Stimulated activated CD4-positive, alpha-beta T cell treated with anti-CD3 and anti-CD28 coated beads, Interleukin-15, amount 100 ng/mL, for 48 hours (primary cell): ENCODE data around the gene KRTAP12-3.
"Not testable (repeated sequence)": the region's sequence is repeated elsewhere in the genome, so short reads cannot be mapped to it uniquely, and the experiment has no call there.

ENCODE experiments used
- DNase-seq, 2 donors: peaks; one replicate each; pipeline ENCODE4 v3.0.0-alpha.2; 2020; ENCODE audit warnings: low read depth in 2 of 2

The KRTAP12-3 gene

DNA sequence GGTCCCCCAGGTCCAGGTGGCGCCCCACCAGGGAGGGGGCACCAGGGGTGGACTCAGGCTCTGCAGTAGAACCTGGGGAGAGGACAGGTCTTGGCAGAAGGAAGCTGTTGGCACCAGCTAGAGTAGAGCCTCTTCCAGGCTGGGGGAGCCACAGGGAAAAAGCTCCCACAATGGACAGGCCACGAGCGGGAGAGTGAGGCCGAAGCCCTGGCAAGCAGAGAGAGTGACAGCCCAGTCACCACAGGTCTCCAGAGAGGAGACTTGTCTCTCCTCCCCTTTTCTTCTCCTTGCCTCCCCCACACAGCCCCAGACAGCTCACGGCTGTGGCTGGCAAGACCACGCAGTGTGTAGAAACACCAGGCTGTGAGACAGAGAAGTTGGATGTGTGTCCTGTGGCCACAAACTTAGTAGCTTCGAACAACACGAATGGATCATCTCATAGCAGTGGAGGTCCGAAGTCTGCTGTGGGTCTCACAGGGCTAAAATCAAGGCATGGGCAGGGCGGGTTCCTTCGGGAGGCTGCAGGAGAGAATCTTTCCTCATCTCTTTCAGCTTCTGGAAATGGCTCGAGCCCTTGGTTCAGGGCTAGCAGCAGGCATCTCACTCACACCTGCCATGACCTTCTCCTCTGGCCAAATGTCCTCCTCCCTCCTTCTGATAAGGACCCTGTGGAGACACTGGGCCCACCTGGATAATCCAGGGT is 6.6 kb upstream of the KRTAP12-3 start:
- DNase-seq = no peak

DNA sequence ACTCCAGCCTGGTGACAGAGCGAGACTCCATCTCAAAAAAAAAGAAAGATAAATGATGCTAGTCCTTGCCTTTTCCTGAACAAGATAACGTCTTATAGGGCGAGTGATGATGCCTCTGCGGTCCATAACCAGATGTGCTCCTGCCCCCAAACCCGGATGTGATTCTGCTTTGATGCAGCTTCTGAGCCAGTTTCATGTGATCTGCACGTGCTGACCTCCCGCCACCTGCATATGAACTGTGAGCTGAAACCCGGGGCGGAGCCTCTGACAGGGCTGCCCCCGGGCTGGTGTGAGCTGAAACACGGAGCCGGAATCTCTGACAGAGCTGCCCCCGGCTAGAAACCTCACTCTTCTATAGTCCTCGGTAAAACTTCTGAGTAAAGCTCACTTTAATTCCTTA is 4.6 kb upstream of the KRTAP12-3 start:
- no peak for DNase-seq

- no peak for DNase-seq
Measured at GRCh38 chr21:44653656-44654575, 3.8 kb upstream of the KRTAP12-3 start.

GRCh38 chr21:44654576-44655175 is 3.1 kb upstream of the KRTAP12-3 start, which contains the start of gene KRTAP12-4:
KRTAP12-4 (minus strand) TSS chr21:44654659; CDS start chr21:44654614, 45 bp downstream.
- DNase-seq = no peak

- DNase-seq = no peak
Measured at GRCh38 chr21:44656868-44657267, 864 bp upstream of the KRTAP12-3 start.

DNA sequence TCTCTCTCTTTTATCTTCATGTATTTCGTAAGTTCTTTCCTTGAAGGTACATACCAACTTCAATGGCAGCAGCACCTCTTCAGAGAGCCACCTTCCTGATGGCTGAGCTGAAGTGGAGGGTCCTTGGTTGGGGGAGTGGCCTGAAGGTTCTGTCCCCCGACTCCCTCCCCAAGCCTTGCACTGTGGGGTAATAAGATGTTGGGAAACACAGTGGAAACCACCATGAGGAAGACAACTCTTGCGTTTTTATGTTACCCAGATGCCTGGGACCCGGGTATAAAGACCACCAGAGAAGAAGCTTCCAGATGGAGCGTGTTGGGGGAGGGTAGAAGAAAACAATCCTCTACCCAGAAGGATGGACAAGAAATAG is 794 bp downstream of the KRTAP12-3 start:
- DNase-seq = no peak

DNA sequence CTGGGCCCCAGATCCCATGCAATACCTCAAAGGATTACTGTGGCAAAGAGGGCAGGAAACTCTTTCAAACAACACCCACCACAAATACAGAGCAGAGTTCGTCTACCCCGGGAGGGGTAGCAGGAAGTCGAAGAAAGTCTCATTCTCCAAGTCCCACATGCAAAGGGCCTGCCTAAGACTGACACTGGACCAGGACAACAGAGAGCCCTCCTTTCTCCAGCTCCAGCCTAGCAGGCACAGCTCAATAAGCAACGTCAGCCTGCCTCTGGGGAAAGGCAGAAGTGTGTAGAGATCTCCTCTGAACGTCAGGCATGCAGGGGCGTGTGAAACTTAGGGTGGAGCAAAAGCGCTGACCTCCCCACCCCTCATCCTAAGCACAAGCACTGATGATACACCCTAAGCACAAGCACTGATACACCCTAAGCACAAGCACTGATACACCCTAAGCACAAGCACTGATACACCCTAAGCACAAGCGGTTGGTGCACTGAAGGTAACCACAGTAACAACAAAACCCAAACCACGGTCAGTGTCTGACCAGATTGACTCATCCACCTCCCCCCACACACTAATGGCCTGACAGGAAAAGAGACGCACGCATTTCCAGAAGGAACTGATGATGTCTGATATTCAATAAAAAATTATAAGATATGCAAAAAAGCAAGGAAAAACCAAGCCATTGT is 1.3 kb downstream of the KRTAP12-3 start:
- DNase-seq = no peak

DNA sequence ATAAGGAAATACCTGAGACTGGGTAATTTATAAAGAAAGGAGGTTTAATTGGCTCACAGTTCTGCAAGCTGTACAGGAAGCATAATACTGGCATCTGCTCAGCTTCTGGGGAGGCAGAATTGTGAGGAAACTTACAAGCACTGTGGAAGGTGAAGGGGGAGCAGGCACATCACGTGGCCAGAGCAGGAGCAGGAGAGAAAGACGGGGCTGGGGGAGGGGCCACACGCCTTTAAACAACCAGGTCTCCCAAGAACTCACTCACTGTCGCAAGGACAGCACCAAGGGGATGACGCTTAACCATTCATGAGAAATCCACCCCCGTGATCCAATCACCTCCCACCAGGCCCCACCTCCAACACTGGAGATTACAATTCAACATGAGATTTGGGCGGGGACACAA is 3.8 kb downstream of the KRTAP12-3 start:
- DNase-seq = not testable (repeated sequence)

DNA sequence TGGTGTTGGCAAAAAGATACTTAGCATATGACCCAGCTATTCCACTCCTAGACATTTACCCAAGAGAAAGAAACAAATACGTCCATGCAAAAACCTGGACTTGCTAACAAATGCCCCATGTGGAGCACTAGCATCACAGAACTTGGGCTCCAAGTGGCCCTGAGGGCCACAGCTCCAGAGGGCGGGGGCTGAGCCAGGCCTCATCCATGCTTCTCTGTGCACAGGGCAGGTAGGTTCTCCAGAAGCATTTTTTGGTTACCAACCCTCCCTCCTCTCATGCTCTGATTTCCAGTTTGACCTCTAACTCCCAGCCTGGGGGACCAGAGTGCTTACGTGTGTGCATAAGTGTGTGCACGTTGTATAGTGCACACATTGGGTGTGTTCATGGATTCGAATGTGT is 7.0 kb downstream of the KRTAP12-3 start:
- no peak for DNase-seq

DNA sequence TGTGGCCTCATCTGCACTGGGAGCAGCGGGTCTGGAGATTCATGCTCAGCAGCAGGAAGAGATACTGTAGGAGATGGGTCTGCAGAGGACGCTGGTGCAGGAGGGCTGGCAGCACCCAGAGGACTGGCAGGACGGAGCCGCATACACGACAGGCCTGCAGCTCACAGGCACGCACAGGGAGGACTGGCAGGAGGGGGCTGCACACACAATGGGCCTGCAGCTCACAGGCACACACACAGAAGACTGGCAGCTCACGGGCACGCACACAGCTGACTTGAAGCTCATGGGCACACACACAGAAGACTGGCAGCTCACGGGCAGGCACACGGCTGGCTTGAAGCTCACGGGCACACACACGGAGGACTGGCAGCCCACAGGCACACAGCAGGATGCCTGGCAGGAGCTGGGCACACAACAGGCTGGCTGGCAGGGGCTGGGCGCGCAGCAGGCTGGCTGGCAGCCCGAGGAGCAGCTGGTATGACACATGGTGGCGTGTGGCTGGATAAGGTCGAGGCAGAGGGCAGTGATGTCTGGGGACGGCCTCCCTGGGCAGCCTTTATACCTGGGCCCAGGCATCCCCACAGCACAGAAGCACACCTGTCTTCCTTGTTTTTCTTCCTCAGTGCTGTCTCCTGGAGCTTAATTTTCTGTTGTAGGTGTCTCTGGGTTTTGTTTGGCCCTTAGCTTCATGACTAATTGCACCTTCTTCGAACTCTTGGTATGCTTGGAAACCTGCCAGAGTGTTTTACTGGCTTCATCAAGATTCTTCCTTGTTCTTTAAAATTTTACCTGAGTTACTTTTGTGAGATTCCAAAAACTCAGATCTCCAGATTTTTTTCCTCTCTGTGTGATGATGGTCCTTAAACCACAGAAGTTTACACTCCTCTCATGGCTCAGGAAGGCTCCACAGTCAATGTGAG is 8.9 kb downstream of the KRTAP12-3 start, which contains the start of gene KRTAP12-2:
Gene KRTAP12-2, minus strand, starts transcription at position 527 of the 920 bp plus-strand sequence. Its CDS starts 41 bp downstream, at position 486.
- no peak for DNase-seq

GRCh38 chr21:44667612-44668011 is 9.9 kb downstream of the KRTAP12-3 start:
- DNase-seq = no peak

GRCh38 chr21:44670642-44671432 is 13.1 kb downstream of the KRTAP12-3 start:
- DNase-seq = no peak

- DNase-seq = no peak
Measured at GRCh38 chr21:44671911-44672310, 14.2 kb downstream of the KRTAP12-3 start.

GRCh38 chr21:44677881-44678280 is 20.1 kb downstream of the KRTAP12-3 start:
- DNase-seq = no peak

- DNase-seq = no peak
Measured at GRCh38 chr21:44681152-44681551, 23.4 kb downstream of the KRTAP12-3 start.

GRCh38 chr21:44681861-44682579 is 24.3 kb downstream of the KRTAP12-3 start, which contains the start of gene KRTAP12-1:
KRTAP12-1 (minus strand) TSS chr21:44682163; CDS start chr21:44682123, 40 bp downstream.
- DNase-seq = no peak

DNA sequence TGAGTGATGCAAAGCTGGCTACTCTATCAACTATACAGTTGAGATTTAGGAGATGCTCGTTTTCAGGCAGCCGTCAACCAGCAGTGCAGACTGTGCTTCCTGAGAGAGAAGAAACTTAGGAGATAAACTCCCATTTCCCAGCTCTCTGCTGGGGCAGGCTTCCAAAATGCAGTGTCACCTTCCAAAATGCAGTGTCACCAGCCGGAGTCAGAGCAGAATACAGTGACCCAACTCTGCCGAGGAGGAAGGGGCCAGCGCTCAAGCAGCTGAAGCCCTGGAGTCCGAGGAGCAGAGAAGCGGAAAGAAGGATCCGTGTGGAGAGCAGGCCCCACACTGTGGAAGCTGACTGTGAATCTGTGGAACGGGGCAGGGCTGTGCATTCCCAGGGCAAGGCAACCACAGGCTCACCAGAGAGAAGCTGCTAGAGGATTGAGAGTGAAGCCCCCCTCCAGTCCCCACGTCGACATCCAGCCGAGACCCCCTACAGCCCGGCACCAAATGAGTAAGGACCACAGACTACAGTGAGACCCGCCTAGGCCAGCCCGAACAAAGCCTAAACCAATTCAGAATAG is 24.9 kb downstream of the KRTAP12-3 start:
- DNase-seq = no peak

DNA sequence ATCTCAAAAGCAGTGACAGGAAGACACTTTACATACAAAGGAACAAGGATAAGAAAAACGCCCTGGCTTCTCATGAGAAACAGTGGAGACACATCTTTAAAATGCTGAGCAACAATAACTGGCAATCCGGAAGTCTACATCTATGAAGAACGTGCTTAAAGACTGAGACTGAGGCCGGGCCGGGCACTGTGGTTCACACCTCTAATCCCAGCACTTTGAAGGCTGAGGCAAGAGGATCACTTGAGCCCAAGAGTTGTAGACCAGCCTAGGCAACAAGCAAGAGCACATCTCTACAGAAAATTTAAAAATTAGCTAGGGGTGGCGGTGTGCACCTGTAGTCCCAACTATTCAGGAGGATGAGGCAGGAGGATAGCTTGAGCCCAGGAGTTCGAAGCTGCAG is 26.3 kb downstream of the KRTAP12-3 start:
- no peak for DNase-seq

DNA sequence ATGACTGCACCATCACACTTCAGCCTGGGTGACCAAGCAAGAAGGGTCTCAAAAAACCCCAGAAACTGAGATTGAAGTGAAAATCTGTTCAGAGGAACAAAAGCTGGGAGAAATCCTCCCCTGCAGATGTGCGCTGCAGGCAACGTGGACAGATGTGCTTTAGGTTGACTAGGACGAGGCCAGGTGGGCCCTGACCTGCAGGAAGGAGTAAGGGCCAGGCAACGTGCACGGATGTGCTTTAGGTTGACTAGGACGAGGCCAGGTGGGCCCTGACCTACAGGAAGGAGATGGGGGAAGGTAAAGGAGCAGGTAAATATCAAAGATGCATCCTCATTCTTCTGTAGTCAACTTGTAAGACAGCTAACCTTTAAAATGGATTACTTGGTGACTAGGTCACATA is 26.8 kb downstream of the KRTAP12-3 start:
- no peak for DNase-seq
